ENCODE measurements around the gene VAV1. TPM values are rescaled to one million over a fixed set of nuclear protein-coding genes. Genes with fewer than 3 reads are reported as not detected.
A peak's percentile ranks its signal among the peaks of the same experiment; 100 is the strongest.

VAV1 gene
- total and polyA plus RNA-seq, 9 of the 15 experiments (the other 6 are each of a cell fraction or from before 2014, with no cell fraction given): 0.46 to 20.1 (median 11.1) TPM

GRCh38 chr19:6739883-6740588, 32.5 kb upstream of the VAV1 start:
- BruUV-seq (replicated peaks): TSS peak; percentile 74
- H3K27ac ChIP-seq (ENCODE audit: extremely low read depth, low read depth, low read length): peak overlapping the region; percentile 85
- H3K4me1 ChIP-seq (replicated peaks in 1 of 2; ENCODE audit: control insufficient read depth in 2 of 2, insufficient read depth in 2 of 2, low read length in 2 of 2): peaks cover 30 to 69% of the 10 kb centered on the region in 2 experiments
- 2% methylated on average over 32 of the region's 34 CpGs for WGBS (ENCODE audit: insufficient coverage, low coverage, missing lambda C conversion rate)
- CTCF ChIA-PET (ENCODE audit: low intra/inter-chr PET ratio): interaction anchor here (2.8 kb wide), 1 partner anchor 123 kb away, joined by 16 read pairs; no protein-coding TSS in a partner anchor
- H3K79me2 ChIP-seq (ENCODE audit: control insufficient read depth, insufficient read depth, low read length): peaks cover 42% of the 10 kb centered on the region
- H3K36me3 ChIP-seq (ENCODE audit: control insufficient read depth, insufficient read depth, low read length): peaks cover 44% of the 10 kb centered on the region; the same call in 2 of the 3 replicates
- H3K9me3 ChIP-seq (replicated peaks; ENCODE audit: control insufficient read depth, insufficient read depth, low read depth, low read length): no peaks in the 10 kb centered on the region
- peak overlapping the region; percentile 87 for H3K4me2 ChIP-seq (ENCODE audit: insufficient read depth, low read length)
- H3K9me1 ChIP-seq (ENCODE audit: control insufficient read depth, insufficient read depth, low read length): no peaks in the 10 kb centered on the region
- in situ Hi-C loops (cut with MboI) (no loop called here), intact Hi-C loops (cut with micrococcal nuclease) (loop anchor here (2.0 to 10.0 kb wide), 3 partner anchors 27 to 225 kb away; partner anchors contain the start of gene SH2D3A)
- H3K9ac ChIP-seq (ENCODE audit: insufficient read depth in 1 of 2, low read depth in 2 of 2, low read length in 2 of 2): peak overlapping the region; percentile 82 to 97
- H3K4me3 ChIP-seq: peak overlapping the region; percentile 87
- no peaks in the 10 kb centered on the region for H3K27me3 ChIP-seq (ENCODE audit: control insufficient read depth in 2 of 2, insufficient read depth in 2 of 2, low read length in 2 of 2)
- FAIRE-seq: no peak
- H2AFZ ChIP-seq (ENCODE audit: low read depth, low read length): peak overlapping the region; percentile 80
- peak; percentile 68 to 85 (median 80) for DNase-seq (ENCODE audit: extremely low read depth in 1 of 4, low spot score in 3 of 4)
- no peaks in the 10 kb centered on the region for H4K20me1 ChIP-seq (replicated peaks; ENCODE audit: control insufficient read depth, insufficient read depth, low read length)
- ATAC-seq: peak; percentile 11; the same call in 2 of the 3 replicates
- POLR2A ChIA-PET: interaction anchor here (0.7 kb wide), 1 partner anchor 18 kb away, joined by 3 read pairs; no protein-coding TSS in a partner anchor
- no peak for TF ChIP-seq ATF1 (CRISPR knock-in tag; IDR thresholded peaks at IDR 0.05)
- 0 out of 2 replicates have a peak, but pooled peaks have one; percentile 7 for TF ChIP-seq ATF1 (tag; IDR thresholded peaks at IDR 0.05)
- no peak for TF ChIP-seq FOXK1 (CRISPR knock-in tag; IDR thresholded peaks at IDR 0.05; ENCODE audit: borderline replicate concordance)
- no peak for TF ChIP-seq LEF1 (IDR thresholded peaks at IDR 0.05)
- TF ChIP-seq, protein P1, sequence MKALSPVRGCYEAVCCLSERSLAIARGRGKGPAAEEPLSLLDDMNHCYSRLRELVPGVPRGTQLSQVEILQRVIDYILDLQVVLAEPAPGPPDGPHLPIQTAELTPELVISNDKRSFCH (CRISPR knock-in tag; IDR thresholded peaks at IDR 0.05): no peak
- TF ChIP-seq, protein P1 (tag; IDR thresholded peaks at IDR 0.05): no peak
- TF ChIP-seq ZNF408 (CRISPR knock-in tag; IDR thresholded peaks at IDR 0.05; ENCODE audit: low read depth): no peak
- TF ChIP-seq ETS1 (conservative IDR thresholded peaks at IDR 0.05; ENCODE audit: control insufficient read depth, low read depth, low read length): no peak; the same call in 1 of the 2 replicates
- no peak for TF ChIP-seq TRIM28 (IDR thresholded peaks at IDR 0.05)
- no peak for TF ChIP-seq ZNF174 (CRISPR knock-in tag; IDR thresholded peaks at IDR 0.05)
- TF ChIP-seq HEY1 (CRISPR knock-in tag; IDR thresholded peaks at IDR 0.05; ENCODE audit: borderline replicate concordance): no peak
- TF ChIP-seq POU5F1 (IDR thresholded peaks at IDR 0.05; ENCODE audit: borderline replicate concordance, low read depth, low read length, partially characterized antibody): no peak
- peak; percentile 37 for TF ChIP-seq CXXC5 (CRISPR knock-in tag; IDR thresholded peaks at IDR 0.05)
- TF ChIP-seq, protein P2, sequence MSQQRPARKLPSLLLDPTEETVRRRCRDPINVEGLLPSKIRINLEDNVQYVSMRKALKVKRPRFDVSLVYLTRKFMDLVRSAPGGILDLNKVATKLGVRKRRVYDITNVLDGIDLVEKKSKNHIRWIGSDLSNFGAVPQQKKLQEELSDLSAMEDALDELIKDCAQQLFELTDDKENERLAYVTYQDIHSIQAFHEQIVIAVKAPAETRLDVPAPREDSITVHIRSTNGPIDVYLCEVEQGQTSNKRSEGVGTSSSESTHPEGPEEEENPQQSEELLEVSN (IDR thresholded peaks at IDR 0.05; ENCODE audit: borderline replicate concordance in 1 of 2, extremely low read depth in 1 of 2, insufficient read depth in 1 of 2, insufficient read length in 1 of 2, low read depth in 1 of 2, low read length in 1 of 2, poor library complexity in 1 of 2, severe bottlenecking in 1 of 2): peak; percentile 56 to 83
- TF ChIP-seq CBX1 (IDR thresholded peaks at IDR 0.05; ENCODE audit: low read depth): peak; percentile 31; the same call in 1 of the 2 replicates
- no peak for TF ChIP-seq ZNF512 (tag; IDR thresholded peaks at IDR 0.05)
- 0 out of 2 replicates have a peak, but pooled peaks have one; percentile 23 for TF ChIP-seq RB1 (IDR thresholded peaks at IDR 0.05; ENCODE audit: low read depth)
- no peak for TF ChIP-seq SMAD2 (IDR thresholded peaks at IDR 0.05; ENCODE audit: low read depth, low read length)

Data from K562 (cell line).